K562 (cell line): ENCODE data around the gene PITPNC1. TPM values are rescaled to one million over a fixed set of nuclear protein-coding genes. Genes with fewer than 3 reads are reported as not detected.

Source experiments
- ARHGAP35 ChIP-seq: fragments of 450-650 bp; IDR thresholded peaks from 2 replicates; pipeline ENCODE4 v1.6.1; 2018; ENCODE audit not compliant: partially characterized antibody
- CHD1 ChIP-seq: fragments of 200-600 bp; sonication (generic); IDR thresholded peaks from one replicate; pipeline ENCODE4 v1.6.1; 2012; ENCODE audit warnings: mild to moderate bottlenecking, moderate library complexity, low read length, inconsistent platforms
- CHD4 ChIP-seq: fragments of 200-600 bp; sonication (generic); IDR thresholded peaks from 3 replicates; pipeline ENCODE4 v1.6.1; 2012; ENCODE audit warnings: low read depth, mild to moderate bottlenecking, mixed read lengths, low read length, inconsistent platforms; ENCODE audit not compliant: insufficient read depth, insufficient replicate concordance, poor library complexity, severe bottlenecking
- DPF2 ChIP-seq: fragments of 450-650 bp; IDR thresholded peaks from 2 replicates; pipeline ENCODE4 v1.6.1; 2016
- ESRRB ChIP-seq: fragments of 250-450 bp; sonication (Bioruptor Pico); IDR thresholded peaks from 2 replicates; pipeline ENCODE4 v1.5.0; 2020; ENCODE audit warnings: mild to moderate bottlenecking, moderate library complexity, borderline replicate concordance
- GATA2 ChIP-seq: sonication (generic); formaldehyde crosslinking; IDR thresholded peaks from 2 replicates; pipeline ENCODE4 v1.4.0; 2020; ENCODE audit warnings: mild to moderate bottlenecking, missing genetic modification reagents
- GATAD2B ChIP-seq: fragments of 450-650 bp; IDR thresholded peaks from 2 replicates; pipeline ENCODE4 v1.6.1; 2017; ENCODE audit warnings: mild to moderate bottlenecking, borderline replicate concordance
- POLR2AphosphoS5 ChIP-seq: IDR thresholded peaks from 2 replicates; pipeline ENCODE4 v1.6.1; 2011; ENCODE audit warnings: mild to moderate bottlenecking, low read depth, low read length, moderate library complexity; ENCODE audit not compliant: control insufficient read depth, insufficient read depth
- POLR3A ChIP-seq: IDR thresholded peaks from 2 replicates; pipeline ENCODE4 v1.6.1; 2011; ENCODE audit warnings: borderline replicate concordance, mild to moderate bottlenecking, moderate library complexity; ENCODE audit not compliant: insufficient read length, insufficient read depth; ENCODE audit errors: extremely low read depth
- SPI1 ChIP-seq: IDR thresholded peaks from 2 replicates; pipeline ENCODE4 v1.6.1; 2011; ENCODE audit warnings: low read depth, low read length, control low read depth, borderline replicate concordance
- TCF7L2 ChIP-seq: fragments of 150-350 bp; IDR thresholded peaks from 2 replicates; pipeline ENCODE4 v1.6.1; 2016; ENCODE audit warnings: low read depth, mild to moderate bottlenecking, low read length, moderate library complexity
- ZNF124 ChIP-seq: sonication (generic); formaldehyde crosslinking; IDR thresholded peaks from 2 replicates; pipeline ENCODE4 v1.8.1; 2022; ENCODE audit warnings: missing genetic modification reagents
- ZNF311 ChIP-seq: fragments of 250-450 bp; sonication (Bioruptor Pico); IDR thresholded peaks from 2 replicates; pipeline ENCODE4 v1.4.0; 2020; ENCODE audit warnings: mild to moderate bottlenecking, moderate library complexity
- ZNF408 ChIP-seq: fragments of 250-450 bp; sonication (Bioruptor Pico); IDR thresholded peaks from 2 replicates; pipeline ENCODE4 v1.4.0; 2020; ENCODE audit warnings: low read depth, mild to moderate bottlenecking, moderate library complexity
- ZNF507 ChIP-seq: conservative IDR thresholded peaks from 2 replicates; pipeline ENCODE4 v1.6.1; 2017; ENCODE audit warnings: missing genetic modification characterization, missing compliant biosample characterization
- ZNF584 ChIP-seq: fragments of 200-800 bp; sonication (Bioruptor generic); IDR thresholded peaks from 2 replicates; pipeline ENCODE4 v1.6.1; 2016; ENCODE audit warnings: low read depth, mild to moderate bottlenecking, missing genetic modification characterization, missing compliant biosample characterization
- polyA plus RNA-seq, 8 experiments: library from polyadenylated mRNA; depleted of rRNA in 4 of 8; stranded (reverse) in 5 of 8; unstranded in 3 of 8; fragments of >200 nt; fragmentation: Nextera tagmentation in 2 of 8; fragmentation: Illumina TruSeq in 1 of 8; extraction: Ambion mirVana in 2 of 8; extraction: Trizol in 1 of 8; gene quantifications; 2 replicates each; pipeline versions ENCODE4 v1.2.1 to v1.2.3, GENCODE V29; 2011 to 2014; ENCODE audit warnings: inconsistent platforms in 1 of 8, missing spikeins in 1 of 8
- total RNA-seq, 7 experiments: library from RNA; depleted of rRNA in 6 of 7; stranded (reverse); fragments of >200 nt in 6 of 7; fragmentation: Illumina TruSeq in 2 of 7; extraction: Trizol in 2 of 7; gene quantifications; 2 replicates each; pipeline versions ENCODE4 v1.2.1 to v1.2.3, GENCODE V29; 2011 to 2021; ENCODE audit warnings: low replicate concordance in 1 of 7
- TF ChIP-seq, protein P1 (sequence below): sonication (generic); formaldehyde crosslinking; IDR thresholded peaks from 2 replicates; pipeline ENCODE4 v1.8.0; 2023; ENCODE audit warnings: mild to moderate bottlenecking, missing genetic modification reagents
- TF ChIP-seq, protein P2 (sequence below): fragments of 450-650 bp; IDR thresholded peaks from 2 replicates; pipeline ENCODE4 v1.6.1; 2016; ENCODE audit warnings: borderline replicate concordance

The PITPNC1 gene
- total and polyA plus RNA-seq, 9 of the 15 experiments (the other 6 are each of a cell fraction or from before 2014, with no cell fraction given): 0.11 to 1.1 (median 0.65) TPM

DNA sequence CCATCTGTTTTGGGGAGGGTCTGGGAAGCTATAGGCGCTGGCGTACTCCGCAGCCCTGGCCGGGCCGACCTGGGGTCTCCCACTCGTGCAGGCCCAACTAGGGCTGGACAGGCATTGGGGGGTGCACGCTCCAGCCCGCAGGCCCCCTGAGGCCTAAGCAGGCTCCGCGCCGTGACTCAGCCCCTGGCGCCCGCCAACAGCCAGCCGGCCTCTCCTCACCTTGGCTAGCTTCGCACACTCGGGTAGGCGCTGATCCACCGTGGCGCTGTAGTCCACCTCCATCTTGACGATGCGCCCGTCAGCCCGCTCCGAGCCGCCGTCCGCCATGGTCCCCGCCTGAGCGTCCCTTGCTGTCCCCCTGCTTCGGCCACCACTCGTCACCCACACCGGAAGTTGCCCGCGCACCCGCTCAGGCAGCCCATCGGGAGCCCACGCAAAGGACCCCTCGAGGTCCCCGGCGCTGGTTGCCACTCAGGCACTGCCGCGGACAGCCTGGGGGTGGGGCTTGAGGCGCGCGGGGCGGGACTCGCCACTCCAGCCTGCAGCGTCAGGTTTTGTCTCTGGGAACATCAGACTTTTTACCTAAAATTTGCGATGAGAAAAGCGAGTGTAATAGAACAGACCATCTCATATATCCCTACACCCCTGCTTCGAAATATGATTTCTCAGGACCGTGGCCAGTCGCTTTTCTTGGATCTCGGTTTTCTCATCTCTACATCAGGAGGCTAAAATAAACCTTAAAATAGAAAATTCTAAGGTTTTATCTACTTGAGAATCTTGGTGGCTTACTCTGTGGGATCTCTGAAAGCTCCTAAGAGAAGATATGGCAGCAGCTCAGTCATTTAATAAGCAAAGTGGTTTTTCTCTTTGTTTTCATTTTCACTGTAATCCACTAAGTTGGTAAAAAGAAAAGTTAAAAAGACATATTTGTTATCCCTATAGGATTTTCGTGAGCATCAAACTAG, 10.6 kb upstream of the PITPNC1 start, which contains the start of gene PSMD12 (continued):
- TF ChIP-seq, protein P1, sequence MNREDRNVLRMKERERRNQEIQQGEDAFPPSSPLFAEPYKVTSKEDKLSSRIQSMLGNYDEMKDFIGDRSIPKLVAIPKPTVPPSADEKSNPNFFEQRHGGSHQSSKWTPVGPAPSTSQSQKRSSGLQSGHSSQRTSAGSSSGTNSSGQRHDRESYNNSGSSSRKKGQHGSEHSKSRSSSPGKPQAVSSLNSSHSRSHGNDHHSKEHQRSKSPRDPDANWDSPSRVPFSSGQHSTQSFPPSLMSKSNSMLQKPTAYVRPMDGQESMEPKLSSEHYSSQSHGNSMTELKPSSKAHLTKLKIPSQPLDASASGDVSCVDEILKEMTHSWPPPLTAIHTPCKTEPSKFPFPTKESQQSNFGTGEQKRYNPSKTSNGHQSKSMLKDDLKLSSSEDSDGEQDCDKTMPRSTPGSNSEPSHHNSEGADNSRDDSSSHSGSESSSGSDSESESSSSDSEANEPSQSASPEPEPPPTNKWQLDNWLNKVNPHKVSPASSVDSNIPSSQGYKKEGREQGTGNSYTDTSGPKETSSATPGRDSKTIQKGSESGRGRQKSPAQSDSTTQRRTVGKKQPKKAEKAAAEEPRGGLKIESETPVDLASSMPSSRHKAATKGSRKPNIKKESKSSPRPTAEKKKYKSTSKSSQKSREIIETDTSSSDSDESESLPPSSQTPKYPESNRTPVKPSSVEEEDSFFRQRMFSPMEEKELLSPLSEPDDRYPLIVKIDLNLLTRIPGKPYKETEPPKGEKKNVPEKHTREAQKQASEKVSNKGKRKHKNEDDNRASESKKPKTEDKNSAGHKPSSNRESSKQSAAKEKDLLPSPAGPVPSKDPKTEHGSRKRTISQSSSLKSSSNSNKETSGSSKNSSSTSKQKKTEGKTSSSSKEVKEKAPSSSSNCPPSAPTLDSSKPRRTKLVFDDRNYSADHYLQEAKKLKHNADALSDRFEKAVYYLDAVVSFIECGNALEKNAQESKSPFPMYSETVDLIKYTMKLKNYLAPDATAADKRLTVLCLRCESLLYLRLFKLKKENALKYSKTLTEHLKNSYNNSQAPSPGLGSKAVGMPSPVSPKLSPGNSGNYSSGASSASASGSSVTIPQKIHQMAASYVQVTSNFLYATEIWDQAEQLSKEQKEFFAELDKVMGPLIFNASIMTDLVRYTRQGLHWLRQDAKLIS (CRISPR knock-in tag): no peak; the same call in 1 of the 2 replicates
- TF ChIP-seq ZNF584: no peak
- TF ChIP-seq ZNF507 (tag): no peak
- TF ChIP-seq CHD1: no peak
- no peak; the same call in 1 of the 2 replicates for TF ChIP-seq DPF2
- TF ChIP-seq POLR3A: no peak
- TF ChIP-seq ESRRB (CRISPR knock-in tag): no peak
- no peak for TF ChIP-seq GATA2 (CRISPR knock-in tag)
- TF ChIP-seq ZNF124 (CRISPR knock-in tag): no peak
- TF ChIP-seq TCF7L2: no peak
- TF ChIP-seq GATAD2B: 0 out of 2 replicates have a peak, but pooled peaks have one; percentile 45
- TF ChIP-seq ZNF311 (CRISPR knock-in tag): 0 out of 2 replicates have a peak, but pooled peaks have one; percentile 18
- TF ChIP-seq CHD4: no peak
- TF ChIP-seq ZNF408 (CRISPR knock-in tag): no peak
- no peak for TF ChIP-seq SPI1
- TF ChIP-seq POLR2AphosphoS5: peak; percentile 91
- no peak for TF ChIP-seq ARHGAP35
- TF ChIP-seq, protein P2, sequence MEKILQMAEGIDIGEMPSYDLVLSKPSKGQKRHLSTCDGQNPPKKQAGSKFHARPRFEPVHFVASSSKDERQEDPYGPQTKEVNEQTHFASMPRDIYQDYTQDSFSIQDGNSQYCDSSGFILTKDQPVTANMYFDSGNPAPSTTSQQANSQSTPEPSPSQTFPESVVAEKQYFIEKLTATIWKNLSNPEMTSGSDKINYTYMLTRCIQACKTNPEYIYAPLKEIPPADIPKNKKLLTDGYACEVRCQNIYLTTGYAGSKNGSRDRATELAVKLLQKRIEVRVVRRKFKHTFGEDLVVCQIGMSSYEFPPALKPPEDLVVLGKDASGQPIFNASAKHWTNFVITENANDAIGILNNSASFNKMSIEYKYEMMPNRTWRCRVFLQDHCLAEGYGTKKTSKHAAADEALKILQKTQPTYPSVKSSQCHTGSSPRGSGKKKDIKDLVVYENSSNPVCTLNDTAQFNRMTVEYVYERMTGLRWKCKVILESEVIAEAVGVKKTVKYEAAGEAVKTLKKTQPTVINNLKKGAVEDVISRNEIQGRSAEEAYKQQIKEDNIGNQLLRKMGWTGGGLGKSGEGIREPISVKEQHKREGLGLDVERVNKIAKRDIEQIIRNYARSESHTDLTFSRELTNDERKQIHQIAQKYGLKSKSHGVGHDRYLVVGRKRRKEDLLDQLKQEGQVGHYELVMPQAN: peak; percentile 84; the same call in 1 of the 2 replicates
